Brain microvascular endothelial cell (primary cell): ENCODE measurements around the gene EPHB2.

Source experiments
- DNase-seq: peaks from one replicate; pipeline ENCODE4 v3.0.0-alpha.2; 2020
- H3K27ac ChIP-seq: fragments of 250-450 bp; sonication (Bioruptor Pico); 2 replicates; pipeline ENCODE4 v1.5.1; 2020; ENCODE audit warnings: mild to moderate bottlenecking, moderate library complexity
- H3K27me3 ChIP-seq: fragments of 250-450 bp; sonication (Bioruptor Pico); replicated peaks from 2 replicates; pipeline ENCODE4 v1.5.1; 2020; ENCODE audit warnings: mild to moderate bottlenecking
- H3K36me3 ChIP-seq: fragments of 250-450 bp; sonication (Bioruptor Pico); replicated peaks from 2 replicates; pipeline ENCODE4 v1.5.1; 2020; ENCODE audit warnings: mild to moderate bottlenecking
- H3K4me3 ChIP-seq: 2 replicates; pipeline ENCODE4 v1.5.1; 2011; ENCODE audit warnings: low read depth, mild to moderate bottlenecking, control low read depth, low read length, moderate library complexity
- CTCF ChIP-seq: IDR thresholded peaks from 2 replicates; pipeline ENCODE4 v1.5.1; 2011; ENCODE audit warnings: low read depth, mild to moderate bottlenecking, moderate library complexity, low read length, control low read depth, inconsistent platforms; ENCODE audit errors: missing control alignments
- in situ Hi-C: cut with HindIII; loops from 2 replicates; pipeline ENCODE4 v1.10.0; 2017; ENCODE audit warnings: low sequenced_read_pairs, low pct_ligation_motif_present

Gene EPHB2

GRCh38 chr1:22800629-22801028 is 90.0 kb downstream of the EPHB2 start:
- Histone ChIP-seq H3K36me3 (no peaks in the 10 kb centered on the region), H3K27me3 (no peaks in the 10 kb centered on the region), H3K27ac (no peak overlapping the region), H3K4me3 (no peak overlapping the region)
- no peak for TF ChIP-seq CTCF
- in situ Hi-C loops = no loop called here
- DNase-seq = no peak

- TF ChIP-seq CTCF = no peak
- Histone ChIP-seq H3K27ac (no peak overlapping the region), H3K27me3 (no peaks in the 10 kb centered on the region), H3K36me3 (no peaks in the 10 kb centered on the region), H3K4me3 (no peak overlapping the region)
- in situ Hi-C loops = no loop called here
- no peak for DNase-seq
Observed at GRCh38 chr1:22801347-22801746, 90.7 kb downstream of the EPHB2 start.

- DNase-seq = no peak
- no peak overlapping the region for H3K27ac ChIP-seq
- in situ Hi-C loops = no loop called here
- no peaks in the 10 kb centered on the region for H3K27me3 ChIP-seq
- no peak for TF ChIP-seq CTCF
- no peak overlapping the region for H3K4me3 ChIP-seq
- H3K36me3 ChIP-seq = no peaks in the 10 kb centered on the region
Observed at GRCh38 chr1:22801761-22802160, 91.1 kb downstream of the EPHB2 start.

GRCh38 chr1:22803833-22804232 is 93.2 kb downstream of the EPHB2 start:
- H3K27me3 ChIP-seq = no peaks in the 10 kb centered on the region
- in situ Hi-C loops = no loop called here
- H3K4me3 ChIP-seq = no peak overlapping the region
- no peak for TF ChIP-seq CTCF
- no peak overlapping the region for H3K27ac ChIP-seq
- DNase-seq = no peak
- no peaks in the 10 kb centered on the region for H3K36me3 ChIP-seq

GRCh38 chr1:22804406-22804805 is 93.8 kb downstream of the EPHB2 start:
- H3K27ac ChIP-seq = no peak overlapping the region
- no peaks in the 10 kb centered on the region for H3K36me3 ChIP-seq
- no peak overlapping the region for H3K4me3 ChIP-seq
- no peak for TF ChIP-seq CTCF
- in situ Hi-C loops = no loop called here
- no peaks in the 10 kb centered on the region for H3K27me3 ChIP-seq
- no peak for DNase-seq

- no peaks in the 10 kb centered on the region for H3K36me3 ChIP-seq
- no peak overlapping the region for H3K27ac ChIP-seq
- no peak for TF ChIP-seq CTCF
- in situ Hi-C loops = no loop called here
- no peak overlapping the region for H3K4me3 ChIP-seq
- no peak for DNase-seq
- H3K27me3 ChIP-seq = no peaks in the 10 kb centered on the region
Observed at GRCh38 chr1:22804969-22805671, 94.5 kb downstream of the EPHB2 start.
